Natural killer cell (primary cell): ENCODE results near the gene ATP1B3. TPM values are rescaled to one million over a fixed set of nuclear protein-coding genes. Genes with fewer than 3 reads are reported as not detected.

Experiments used
- ATAC-seq, 3 donors: fragments of 150-1000 bp in 2 of 3; fragments of 200-7000 bp in 1 of 3; cut with Tn5 transposase; 1 replicate in 1 of 3; 2 replicates in 2 of 3; pipeline ENCODE4 v1.10.0; 2021; ENCODE audit warnings: mild to moderate bottlenecking in 2 of 3, moderate library complexity in 2 of 3
- DNase-seq, 2 donors: peaks; one replicate each; pipeline versions ENCODE4 v3.0.0 to v3.0.0-alpha.2; 2013 to 2021; ENCODE audit warnings: mixed read lengths in 1 of 2
- H3K27ac ChIP-seq: one replicate; pipeline ENCODE4 v1.5.1; 2013; ENCODE audit warnings: mild to moderate bottlenecking, low read length
- H3K27me3 ChIP-seq: one replicate; pipeline ENCODE4 v1.6.1; 2013; ENCODE audit warnings: low read length; ENCODE audit not compliant: control insufficient read depth, insufficient read depth
- H3K36me3 ChIP-seq: one replicate; pipeline ENCODE4 v1.6.1; 2013; ENCODE audit warnings: low read length; ENCODE audit not compliant: control insufficient read depth, insufficient read depth
- H3K4me1 ChIP-seq: one replicate; pipeline ENCODE4 v1.6.1; 2013; ENCODE audit warnings: low read length; ENCODE audit not compliant: control insufficient read depth, insufficient read depth
- H3K4me3 ChIP-seq: one replicate; pipeline ENCODE4 v1.5.1; 2013; ENCODE audit warnings: low read length
- H3K9me3 ChIP-seq: one replicate; pipeline ENCODE4 v1.6.1; 2013; ENCODE audit warnings: low read length; ENCODE audit not compliant: control insufficient read depth, insufficient read depth
- H3K27ac Mint-ChIP-seq, 2 donors: one replicate each; pipeline ENCODE4 v1.8.0; 2022; ENCODE audit warnings: mild to moderate bottlenecking in 2 of 2, mixed read lengths in 2 of 2, moderate library complexity in 1 of 2
- H3K27me3 Mint-ChIP-seq, 2 donors: one replicate each; pipeline ENCODE4 v1.8.0; 2022; ENCODE audit warnings: low read depth in 2 of 2, mixed read lengths in 2 of 2
- H3K36me3 Mint-ChIP-seq: one replicate; pipeline ENCODE4 v1.8.0; 2022; ENCODE audit warnings: mixed read lengths
- H3K4me1 Mint-ChIP-seq, 2 donors: one replicate each; pipeline ENCODE4 v1.8.0; 2022; ENCODE audit warnings: mixed read lengths in 2 of 2
- H3K4me3 Mint-ChIP-seq: one replicate; pipeline ENCODE4 v1.8.0; 2022; ENCODE audit warnings: mild to moderate bottlenecking, moderate library complexity, mixed read lengths
- H3K9me3 Mint-ChIP-seq, 2 donors: one replicate each; pipeline ENCODE4 v1.8.0; 2022; ENCODE audit warnings: mixed read lengths in 2 of 2
- CTCF ChIP-seq: fragments of 200-600 bp; IDR thresholded peaks from one replicate; pipeline ENCODE4 v1.8.0; 2022; ENCODE audit warnings: antibody characterized with exemption
- WGBS: methylation state at CpG from one replicate; pipeline ENCODE4 v1.1.7; 2013; ENCODE audit warnings: missing lambda C conversion rate; ENCODE audit not compliant: insufficient coverage; 5-methylcytosine and 5-hydroxymethylcytosine counted together
- intact Hi-C: fragments of 100-400 bp; cut with micrococcal nuclease; formaldehyde crosslinking; loops from one replicate; pipeline ENCODE4 v1.14.2; 2022
- total RNA-seq, 4 donors: library from RNA; stranded (reverse); fragments of 120-200 nt in 1 of 4; gene quantifications; one replicate each; pipeline versions ENCODE4 v1.2.3 to v1.2.4, GENCODE V29; 2013 to 2022

The ATP1B3 gene
- total RNA-seq, 3 donors from 2014 or later (not counting 1 experiment from before 2014, with no cell fraction given): 46.7 to 81.1 (median 78.2) TPM

GRCh38 chr3:141949399-141949798 lies 73.0 kb downstream of the ATP1B3 start:
- H3K9me3 Mint-ChIP-seq: no peaks in the 10 kb centered on the region
- Histone ChIP-seq H3K36me3 (peaks cover 19% of the 10 kb centered on the region), H3K9me3 (no peaks in the 10 kb centered on the region), H3K4me1 (no peaks in the 10 kb centered on the region), H3K27ac (no peak overlapping the region), H3K27me3 (no peaks in the 10 kb centered on the region), H3K4me3 (no peak overlapping the region)
- H3K27me3 Mint-ChIP-seq: no peaks in the 10 kb centered on the region
- ATAC-seq (no peak), DNase-seq (no peak)
- TF ChIP-seq CTCF: no peak
- H3K27ac Mint-ChIP-seq: no peak overlapping the region
- intact Hi-C loops: no loop called here
- WGBS: 88% methylated on average over 10 of the region's 10 CpGs
- peaks cover 0 to 3% of the 10 kb centered on the region in 2 donors for H3K4me1 Mint-ChIP-seq
- no peak overlapping the region for H3K4me3 Mint-ChIP-seq
- peaks cover 16% of the 10 kb centered on the region for H3K36me3 Mint-ChIP-seq

GRCh38 chr3:141949972-141950371 lies 73.5 kb downstream of the ATP1B3 start:
- no peaks in the 10 kb centered on the region for H3K9me3 Mint-ChIP-seq
- intact Hi-C loops: no loop called here
- Histone ChIP-seq H3K36me3 (peaks cover 19% of the 10 kb centered on the region), H3K4me1 (no peaks in the 10 kb centered on the region), H3K9me3 (no peaks in the 10 kb centered on the region), H3K27me3 (no peaks in the 10 kb centered on the region), H3K27ac (no peak overlapping the region), H3K4me3 (no peak overlapping the region)
- TF ChIP-seq CTCF: no peak
- H3K27me3 Mint-ChIP-seq: no peaks in the 10 kb centered on the region
- ATAC-seq (no peak), DNase-seq (no peak)
- H3K4me1 Mint-ChIP-seq: peaks cover 2 to 5% of the 10 kb centered on the region in 2 donors
- 91% methylated on average over 6 of the region's 6 CpGs for WGBS
- H3K36me3 Mint-ChIP-seq: peaks cover 16% of the 10 kb centered on the region
- no peak overlapping the region for H3K4me3 Mint-ChIP-seq
- no peak overlapping the region for H3K27ac Mint-ChIP-seq

GRCh38 chr3:141950572-141951493 lies 74.4 kb downstream of the ATP1B3 start:
- no peak for DNase-seq
- intact Hi-C loops: no loop called here

More at GRCh38 chr3:141950572-141951493, 74.4 kb downstream of the ATP1B3 start:
- H3K27me3 Mint-ChIP-seq: no peaks in the 10 kb centered on the region
- WGBS: 89% methylated on average over 4 of the region's 4 CpGs
- Histone ChIP-seq H3K4me1 (no peaks in the 10 kb centered on the region), H3K27ac (no peak overlapping the region), H3K9me3 (no peaks in the 10 kb centered on the region), H3K36me3 (peaks cover 19% of the 10 kb centered on the region), H3K27me3 (no peaks in the 10 kb centered on the region), H3K4me3 (no peak overlapping the region)
- peaks cover 16% of the 10 kb centered on the region for H3K36me3 Mint-ChIP-seq
- H3K9me3 Mint-ChIP-seq: no peaks in the 10 kb centered on the region
- TF ChIP-seq CTCF: no peak
- H3K27ac Mint-ChIP-seq: no peak overlapping the region
- no peak overlapping the region for H3K4me3 Mint-ChIP-seq
- peaks cover 8 to 10% of the 10 kb centered on the region in 2 donors for H3K4me1 Mint-ChIP-seq
- no peak for ATAC-seq
